HCT116 (cell line): Measurements from ENCODE around the gene ST3GAL3. TPM values are rescaled to one million over a fixed set of nuclear protein-coding genes. Genes with fewer than 3 reads are reported as not detected.

Source experiments
- ATAC-seq: fragments of 200-7000 bp; cut with Tn5 transposase; 2 replicates; pipeline ENCODE4 v1.9.1; 2020; ENCODE audit warnings: mild to moderate bottlenecking, moderate library complexity
- BruUV-seq: library from RNA; stranded (reverse); fragments of 400-500 nt; replicated peaks from 2 replicates; lab custom pipeline; 2021; lab: Mats Ljungman, UMichigan
- CTCF ChIA-PET: fragments of 300-600 bp; sonication (Branson Sonifier 250); formaldehyde crosslinking; loops from one replicate; lab custom pipeline; 2021; ENCODE audit warnings: antibody characterized with exemption; lab: Charles Lee
- POLR2A ChIA-PET: fragments of 300-600, 350-600 bp; sonication (Branson Sonifier 250); formaldehyde crosslinking; loops from one replicate; lab custom pipeline; 2021; ENCODE audit warnings: antibody characterized with exemption; lab: Charles Lee
- RAD21 ChIA-PET, 2 experiments: fragments of 300-600 bp; sonication (Branson Sonifier 250); formaldehyde crosslinking; loops; one replicate each; lab custom pipeline; 2023; ENCODE audit warnings: low total read pairs in 2 of 2; ENCODE audit not compliant: uncharacterized antibody in 2 of 2, unreplicated experiment in 2 of 2, low non-redundant PET in 1 of 2; lab: Charles Lee
- DNase-seq: peaks from one replicate; pipeline ENCODE4 v3.0.0-alpha.2; 2010; ENCODE audit warnings: low read depth, low spot score
- H2AFZ ChIP-seq: fragments of 200-600 bp; shearing (Covaris generic), sonication (generic); 2 replicates; pipeline ENCODE4 v1.6.1; 2017; ENCODE audit warnings: low read depth, mixed run types, mixed read lengths, antibody characterized with exemption, low read length; ENCODE audit not compliant: poor library complexity, severe bottlenecking
- H3K27ac ChIP-seq: 2 replicates; pipeline ENCODE4 v1.5.1; 2012; ENCODE audit warnings: low read depth, low read length
- H3K27me3 ChIP-seq: fragments of 200-600 bp; sonication (generic); 2 replicates; pipeline ENCODE4 v1.6.1; 2016; ENCODE audit warnings: mixed run types, low read length, mixed read lengths; ENCODE audit not compliant: insufficient read depth
- H3K36me3 ChIP-seq, 2 experiments: fragments of 200-500 bp in 1 of 2; fragments of 200-600 bp in 1 of 2; sonication (Bioruptor generic) in 1 of 2; sonication (generic) in 1 of 2; 2 replicates each; pipeline versions ENCODE4 v1.5.1 to v1.6.1; 2014 to 2016; ENCODE audit warnings: low read length in 2 of 2, inconsistent platforms in 1 of 2, mixed read lengths in 1 of 2, mixed run types in 1 of 2; ENCODE audit not compliant: insufficient read depth in 2 of 2, control insufficient read depth in 1 of 2
- H3K4me1 ChIP-seq, 2 experiments: fragments of 200-600 bp in 1 of 2; sonication (generic) in 1 of 2; 2 replicates each; pipeline versions ENCODE4 v1.5.1 to v1.6.1; 2012 to 2017; ENCODE audit warnings: low read length in 2 of 2, inconsistent platforms in 1 of 2, mild to moderate bottlenecking in 1 of 2, mixed read lengths in 1 of 2, mixed run types in 1 of 2, moderate library complexity in 1 of 2; ENCODE audit not compliant: insufficient read depth in 2 of 2, control insufficient read depth in 1 of 2
- H3K4me2 ChIP-seq: fragments of 200-600 bp; sonication (generic); 2 replicates; pipeline ENCODE4 v1.6.1; 2017; ENCODE audit warnings: mixed run types, low read length, mixed read lengths
- H3K4me3 ChIP-seq, 2 experiments: fragments of 200-600 bp in 1 of 2; sonication (generic) in 1 of 2; replicated peaks in 1 of 2; 2 replicates each; pipeline ENCODE4 v1.5.1; 2011 to 2016; ENCODE audit warnings: low read length in 2 of 2, control low read depth in 1 of 2, low read depth in 1 of 2, mild to moderate bottlenecking in 1 of 2, mixed read lengths in 1 of 2, mixed run types in 1 of 2
- H3K79me2 ChIP-seq: fragments of 200-600 bp; sonication (generic); 2 replicates; pipeline ENCODE4 v1.6.1; 2017; ENCODE audit warnings: mild to moderate bottlenecking, mixed run types, low read length, moderate library complexity, mixed read lengths; ENCODE audit not compliant: insufficient read depth
- H3K9ac ChIP-seq: fragments of 200-600 bp; sonication (generic); 2 replicates; pipeline ENCODE4 v1.6.1; 2016; ENCODE audit warnings: low read length, mixed read lengths
- H3K9me2 ChIP-seq: fragments of 200-600 bp; sonication (generic), shearing (Covaris generic); 2 replicates; pipeline ENCODE4 v1.6.1; 2017; ENCODE audit warnings: mixed run types, mild to moderate bottlenecking, moderate library complexity; ENCODE audit not compliant: insufficient read depth
- H3K9me3 ChIP-seq, 2 experiments: fragments of 200-500 bp in 1 of 2; fragments of 200-600 bp in 1 of 2; sonication (Bioruptor generic) in 1 of 2; sonication (generic) in 1 of 2; 2 replicates each; pipeline ENCODE4 v1.6.1; 2014 to 2017; ENCODE audit warnings: low read length in 2 of 2, mixed read lengths in 2 of 2, inconsistent platforms in 1 of 2, low read depth in 1 of 2, mild to moderate bottlenecking in 1 of 2, mixed run types in 1 of 2, moderate library complexity in 1 of 2; ENCODE audit not compliant: control insufficient read depth in 1 of 2, insufficient read depth in 1 of 2
- H4K20me1 ChIP-seq: fragments of 200-600 bp; sonication (generic), shearing (Covaris generic); 2 replicates; pipeline ENCODE4 v1.6.1; 2017; ENCODE audit warnings: mixed run types, mild to moderate bottlenecking, moderate library complexity; ENCODE audit not compliant: insufficient read depth
- CBX3 ChIP-seq: IDR thresholded peaks from 2 replicates; pipeline ENCODE4 v1.6.1; 2012; ENCODE audit warnings: low read depth
- FOSL1 ChIP-seq: IDR thresholded peaks from 2 replicates; pipeline ENCODE4 v1.6.1; 2012; ENCODE audit warnings: low read depth
- POLR2AphosphoS5 ChIP-seq: IDR thresholded peaks from 2 replicates; pipeline ENCODE4 v1.6.1; 2011; ENCODE audit warnings: mild to moderate bottlenecking, low read depth, low read length, moderate library complexity
- intact Hi-C: fragments of 100-400 bp; cut with micrococcal nuclease; formaldehyde crosslinking; loops from 2 replicates; pipeline ENCODE4 v1.10.0; 2022
- total RNA-seq: library from RNA; stranded (reverse); gene quantifications from one replicate; pipeline ENCODE4 v1.2.1, GENCODE V29; 2021; ENCODE audit not compliant: unreplicated experiment
- TF ChIP-seq, protein P1 (sequence below): IDR thresholded peaks from 2 replicates; pipeline ENCODE4 v1.6.1; 2012
- TF ChIP-seq, protein P2 (sequence below): IDR thresholded peaks from 2 replicates; pipeline ENCODE4 v1.6.1; 2012

The ST3GAL3 gene
- total RNA-seq, 1 experiment from 2014 or later: 7.2 TPM

DNA sequence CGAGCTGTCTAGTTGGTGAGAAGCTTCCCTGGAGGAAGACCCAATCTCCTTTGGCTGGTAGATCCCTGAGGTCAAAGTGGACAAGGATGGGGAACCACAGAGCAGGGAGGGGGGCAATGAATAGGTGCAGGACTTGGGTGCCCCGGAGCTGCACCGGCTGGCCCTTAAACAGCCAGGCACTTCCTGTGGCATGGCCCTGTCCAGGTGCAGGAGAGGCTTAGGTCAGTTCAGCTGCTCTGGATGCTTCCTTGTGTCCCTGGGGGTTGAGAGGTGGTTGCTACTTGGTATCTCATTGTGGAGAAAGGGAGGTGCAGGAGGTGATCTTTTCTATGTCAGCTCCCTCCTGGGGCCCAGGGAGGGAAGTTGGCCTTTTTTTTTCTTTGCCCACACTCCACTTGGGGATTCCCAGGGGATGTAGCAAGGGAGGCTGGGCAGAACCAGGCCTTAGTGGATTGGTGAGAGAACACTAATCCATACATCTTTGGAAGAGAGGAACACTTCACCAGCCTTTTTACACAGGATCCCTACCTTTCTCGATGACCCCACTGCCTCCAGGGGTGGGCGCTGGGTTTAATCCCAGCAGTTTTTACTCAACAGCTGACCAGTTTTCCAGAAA lies 1.2 kb upstream of the ST3GAL3 start:
- no peaks in the 10 kb centered on the region for H4K20me1 ChIP-seq
- H3K79me2 ChIP-seq: no peaks in the 10 kb centered on the region; the same call in 1 of the 2 replicates
- H3K4me3 ChIP-seq: peak overlapping the region; percentile 80 to 83
- H3K9me2 ChIP-seq: no peaks in the 10 kb centered on the region
- no peaks in the 10 kb centered on the region for H3K9me3 ChIP-seq
- peaks cover 23 to 24% of the 10 kb centered on the region in 2 experiments for H3K36me3 ChIP-seq
- no peak for DNase-seq
- TF ChIP-seq FOSL1: no peak
- peak; percentile 38 for TF ChIP-seq POLR2AphosphoS5
- ChIA-PET RAD21 (no interaction called here), CTCF (no interaction called here), POLR2A (interaction anchor here (0.7 to 1.8 kb wide), 2 partner anchors 55 to 233 kb away, joined by 3 to 6 read pairs; partner anchors contain the start of gene KDM4A)
- no peaks in the 10 kb centered on the region for H3K27me3 ChIP-seq
- BruUV-seq: no TSS peak
- ATAC-seq: no peak
- H3K27ac ChIP-seq: peak overlapping the region; percentile 69
- H3K4me2 ChIP-seq: peak overlapping the region; percentile 85
- intact Hi-C loops: no loop called here
- peak overlapping the region; percentile 74 for H3K9ac ChIP-seq
- H2AFZ ChIP-seq: no peak overlapping the region
- peaks cover 4 to 30% of the 10 kb centered on the region in 2 experiments; a peak in 3 of 4 replicates for H3K4me1 ChIP-seq

- H3K79me2 ChIP-seq: no peaks in the 10 kb centered on the region; the same call in 1 of the 2 replicates
- no peaks in the 10 kb centered on the region for H3K9me3 ChIP-seq
- peak overlapping the region; percentile 69 for H3K27ac ChIP-seq
- H3K36me3 ChIP-seq: peaks cover 18 to 20% of the 10 kb centered on the region in 2 experiments
- TF ChIP-seq, protein P1, sequence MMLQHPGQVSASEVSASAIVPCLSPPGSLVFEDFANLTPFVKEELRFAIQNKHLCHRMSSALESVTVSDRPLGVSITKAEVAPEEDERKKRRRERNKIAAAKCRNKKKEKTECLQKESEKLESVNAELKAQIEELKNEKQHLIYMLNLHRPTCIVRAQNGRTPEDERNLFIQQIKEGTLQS: no peak
- no peak for TF ChIP-seq CBX3
- TF ChIP-seq, protein P2, sequence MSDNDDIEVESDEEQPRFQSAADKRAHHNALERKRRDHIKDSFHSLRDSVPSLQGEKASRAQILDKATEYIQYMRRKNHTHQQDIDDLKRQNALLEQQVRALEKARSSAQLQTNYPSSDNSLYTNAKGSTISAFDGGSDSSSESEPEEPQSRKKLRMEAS: no peak
- no peak for TF ChIP-seq POLR2AphosphoS5
- TF ChIP-seq FOSL1: no peak
- ChIA-PET RAD21 (no interaction called here), POLR2A (interaction anchor here (0.7 to 1.8 kb wide), 5 partner anchors 8 to 233 kb away, joined by 3 to 6 read pairs (median 4); partner anchors contain the start of genes ARTN and KDM4A), CTCF (interaction anchor here (0.6 kb wide), 1 partner anchor 341 kb away, joined by 3 read pairs; no protein-coding TSS in a partner anchor)
- H3K4me1 ChIP-seq: peaks cover 6 to 36% of the 10 kb centered on the region in 2 experiments; a peak in 3 of 4 replicates
- intact Hi-C loops: loop anchor here (1.0 kb wide), 1 partner anchor 228 kb away; no protein-coding TSS in a partner anchor
- H3K4me2 ChIP-seq: peak overlapping the region; percentile 85
- BruUV-seq: TSS peak; percentile 84
- H3K9me2 ChIP-seq: no peaks in the 10 kb centered on the region
- peak overlapping the region; percentile 74 for H3K9ac ChIP-seq
- H4K20me1 ChIP-seq: no peaks in the 10 kb centered on the region
- no peak overlapping the region for H2AFZ ChIP-seq
- peak; percentile 21 for ATAC-seq
- no peaks in the 10 kb centered on the region for H3K27me3 ChIP-seq
- peak overlapping the region; percentile 80 to 83 for H3K4me3 ChIP-seq
- DNase-seq: no peak
Observed at GRCh38 chr1:43706598-43707189, 642 bp upstream of the ST3GAL3 start.
